ENCODE measurements around the gene EXOSC10.

Gene EXOSC10

GRCh38 chr1:11039351-11040104 is 60.1 kb downstream of the EXOSC10 start:
- TF ChIP-seq FOXP2 (optimal IDR thresholded peaks at IDR 0.05; ENCODE audit: borderline replicate concordance, extremely low read depth, extremely low read length, insufficient read depth): no peak
- TF ChIP-seq POLR2AphosphoS5 (IDR thresholded peaks at IDR 0.05; ENCODE audit: low read depth, low read length): no peak
- TF ChIP-seq SIN3A (IDR thresholded peaks at IDR 0.05; ENCODE audit: borderline replicate concordance, insufficient read depth, low read length): no peak
- no peak for TF ChIP-seq TAF1 (IDR thresholded peaks at IDR 0.05; ENCODE audit: borderline replicate concordance, insufficient read depth, low read length)
- TF ChIP-seq REST (IDR thresholded peaks at IDR 0.05; ENCODE audit: insufficient read depth in 1 of 2, low read depth in 2 of 2, low read length in 2 of 2): no peak

- TF ChIP-seq TAF1 (IDR thresholded peaks at IDR 0.05; ENCODE audit: borderline replicate concordance, insufficient read depth, low read length) (no peak), POLR2AphosphoS5 (IDR thresholded peaks at IDR 0.05; ENCODE audit: low read depth, low read length) (no peak), FOXP2 (optimal IDR thresholded peaks at IDR 0.05; ENCODE audit: borderline replicate concordance, extremely low read depth, extremely low read length, insufficient read depth) (no peak), SIN3A (IDR thresholded peaks at IDR 0.05; ENCODE audit: borderline replicate concordance, insufficient read depth, low read length) (no peak), REST (IDR thresholded peaks at IDR 0.05; ENCODE audit: insufficient read depth in 1 of 2, low read depth in 2 of 2, low read length in 2 of 2) (no peak)
Observed at GRCh38 chr1:11037740-11038182, 61.9 kb downstream of the EXOSC10 start.

DNA sequence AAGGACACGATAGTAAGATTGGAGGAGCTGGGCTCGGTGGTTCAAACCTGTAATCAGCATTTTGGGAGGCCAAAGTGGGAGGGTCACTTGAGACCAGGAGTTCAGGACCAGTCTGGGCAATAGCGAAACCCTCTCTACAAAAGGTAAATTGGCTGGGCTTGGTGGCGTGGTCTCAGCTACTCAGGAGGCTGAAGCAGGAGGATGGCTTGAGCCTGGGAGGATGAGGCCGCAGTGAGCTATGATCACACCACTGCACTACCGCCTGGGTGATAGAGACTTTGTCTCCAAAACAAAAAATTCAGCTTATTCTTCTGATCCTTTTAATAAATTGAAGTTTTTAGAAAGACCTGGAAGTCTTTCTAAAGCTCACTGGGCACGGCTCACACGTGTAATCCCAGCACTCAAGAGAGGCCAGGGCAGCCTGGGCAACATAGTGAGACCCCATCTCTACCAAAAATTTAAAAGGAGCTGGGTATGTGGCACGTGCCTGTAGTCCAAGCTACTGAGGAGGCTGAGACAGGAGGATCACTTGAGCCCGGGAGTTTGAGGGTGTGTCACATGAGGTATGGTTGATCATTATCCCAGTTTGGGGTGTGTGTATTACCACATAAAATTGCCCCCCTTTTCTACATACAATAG is 67.9 kb downstream of the EXOSC10 start:
- TF ChIP-seq FOXP2 (optimal IDR thresholded peaks at IDR 0.05; ENCODE audit: borderline replicate concordance, extremely low read depth, extremely low read length, insufficient read depth) (no peak), REST (IDR thresholded peaks at IDR 0.05; ENCODE audit: insufficient read depth in 1 of 2, low read depth in 2 of 2, low read length in 2 of 2) (no peak), POLR2AphosphoS5 (IDR thresholded peaks at IDR 0.05; ENCODE audit: low read depth, low read length) (no peak)

DNA sequence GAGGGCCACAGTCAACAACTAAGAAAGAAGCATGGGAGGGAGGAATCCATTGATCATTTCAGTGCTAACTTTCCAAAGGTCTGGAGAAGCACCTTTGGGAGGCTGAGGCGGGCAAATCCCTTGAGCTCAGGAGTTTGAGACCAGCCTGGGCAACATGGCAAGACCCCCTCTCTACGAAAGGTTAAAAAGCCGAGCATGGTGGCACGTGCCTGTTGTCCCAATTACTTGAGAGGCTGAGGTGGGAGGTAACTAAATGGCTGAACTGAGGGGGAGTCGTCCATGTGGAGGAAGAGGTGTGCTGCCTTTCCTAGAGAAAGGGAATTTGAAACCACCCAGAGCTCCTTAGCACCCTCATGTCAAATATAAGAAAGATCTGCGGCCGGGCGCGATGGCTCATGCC is 68.8 kb downstream of the EXOSC10 start:
- TF ChIP-seq POLR2AphosphoS5 (IDR thresholded peaks at IDR 0.05; ENCODE audit: low read depth, low read length) (no peak), SIN3A (IDR thresholded peaks at IDR 0.05; ENCODE audit: borderline replicate concordance, insufficient read depth, low read length) (no peak), TAF1 (IDR thresholded peaks at IDR 0.05; ENCODE audit: borderline replicate concordance, insufficient read depth, low read length) (no peak), FOXP2 (optimal IDR thresholded peaks at IDR 0.05; ENCODE audit: borderline replicate concordance, extremely low read depth, extremely low read length, insufficient read depth) (no peak), REST (IDR thresholded peaks at IDR 0.05; ENCODE audit: insufficient read depth in 1 of 2, low read depth in 2 of 2, low read length in 2 of 2) (no peak)

Data from PFSK-1 (cell line).